Activated CD8-positive, alpha-beta memory T cell treated with anti-CD3 and anti-CD28 coated beads, Interleukin-2, amount 50 U/mL, for 24 hours (primary cell): Measurements from ENCODE around the gene SHCBP1L.

Experiments used
- DNase-seq: peaks from one replicate; pipeline ENCODE4 v3.0.0-alpha.2; 2020; ENCODE audit errors: extremely low read depth

SHCBP1L gene

DNA sequence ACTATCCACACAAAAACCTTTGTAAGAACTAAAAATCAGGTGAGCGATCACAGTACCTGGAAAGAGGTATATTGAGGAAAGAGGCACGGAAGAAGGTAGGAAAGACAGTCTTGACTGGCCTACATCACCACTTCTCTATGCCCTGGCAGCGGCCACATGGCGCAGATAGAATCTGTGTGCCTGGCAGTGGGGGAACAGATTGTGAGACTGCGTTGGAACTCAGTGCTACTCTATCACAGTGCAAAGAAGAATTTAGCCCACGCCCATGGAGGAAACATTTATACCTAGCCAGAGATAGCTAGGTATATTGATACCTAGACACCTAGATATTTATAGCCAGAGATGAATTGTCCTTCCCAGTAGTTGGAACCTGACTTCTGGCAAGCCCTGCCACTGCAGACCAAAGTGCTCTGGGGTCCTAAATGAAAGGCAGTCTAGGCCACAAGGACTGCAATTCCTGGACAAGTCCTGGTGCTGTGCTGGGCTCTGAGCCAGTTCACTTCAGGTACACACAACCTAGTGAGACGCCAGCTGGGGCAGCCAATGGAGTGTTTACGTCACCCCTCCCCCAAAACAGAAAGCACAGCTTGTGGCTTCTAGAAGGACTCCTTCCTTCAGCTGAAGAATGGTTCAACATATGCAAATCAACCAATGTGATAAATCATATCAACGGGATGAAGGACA, 61.9 kb downstream of the SHCBP1L start:
- DNase-seq, result no peak

DNA sequence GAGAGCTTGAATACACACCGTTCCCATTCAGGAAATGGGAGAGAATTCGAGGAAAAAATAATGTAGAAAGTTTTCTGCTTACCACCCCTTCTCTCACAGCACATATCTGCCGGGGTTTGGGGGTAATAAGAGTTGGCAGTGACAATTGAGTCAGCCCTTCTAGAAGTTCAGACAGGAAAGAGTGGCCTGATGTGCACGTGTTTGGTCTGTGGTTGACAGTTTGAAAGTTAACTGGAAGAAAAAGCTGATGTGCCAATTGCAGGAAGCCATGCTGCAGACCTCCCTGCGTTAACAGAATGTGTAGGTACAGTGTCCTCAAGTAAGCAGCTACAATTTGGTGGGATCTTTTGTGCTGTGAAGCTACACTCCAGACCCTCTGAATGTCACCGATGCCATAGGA, 63.0 kb downstream of the SHCBP1L start:
- no peak for DNase-seq

DNA sequence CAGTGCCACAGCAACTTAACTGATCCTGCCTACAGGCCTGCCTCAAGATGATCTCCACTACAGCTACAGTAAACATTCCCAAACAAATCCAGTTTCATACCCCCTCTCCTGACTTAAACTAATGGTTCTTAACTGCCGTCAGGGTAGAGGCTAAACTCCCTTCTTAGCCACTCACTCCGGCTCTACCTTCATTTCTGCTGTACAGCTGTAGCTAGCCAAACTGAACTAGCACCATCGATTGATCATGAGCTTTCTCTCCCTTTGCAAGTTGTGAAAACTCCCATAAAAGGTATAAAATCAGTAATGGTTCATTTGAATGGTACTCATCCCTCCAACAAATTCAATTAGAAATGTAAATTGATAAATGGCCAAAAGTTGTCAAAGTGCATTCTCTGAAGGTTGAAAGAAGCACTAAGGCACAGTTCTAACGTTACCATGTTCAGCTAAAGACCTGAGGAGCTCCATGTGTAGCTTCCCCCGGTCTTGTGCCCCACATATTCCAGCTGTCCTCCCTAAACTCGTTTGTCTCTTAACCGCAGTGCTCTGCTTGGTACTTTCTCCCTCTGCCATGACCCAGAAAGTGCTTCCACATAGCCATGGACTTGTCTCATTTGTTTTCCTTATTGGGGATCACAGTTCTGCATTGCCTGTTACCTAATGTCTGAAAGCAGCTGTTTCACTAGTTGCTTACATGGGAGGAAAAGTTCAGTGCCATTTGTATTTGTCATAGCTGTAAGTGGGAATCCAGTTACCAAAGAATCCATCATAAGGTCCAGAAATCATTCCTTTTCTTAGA, 64.0 kb downstream of the SHCBP1L start:
- no peak for DNase-seq

DNA sequence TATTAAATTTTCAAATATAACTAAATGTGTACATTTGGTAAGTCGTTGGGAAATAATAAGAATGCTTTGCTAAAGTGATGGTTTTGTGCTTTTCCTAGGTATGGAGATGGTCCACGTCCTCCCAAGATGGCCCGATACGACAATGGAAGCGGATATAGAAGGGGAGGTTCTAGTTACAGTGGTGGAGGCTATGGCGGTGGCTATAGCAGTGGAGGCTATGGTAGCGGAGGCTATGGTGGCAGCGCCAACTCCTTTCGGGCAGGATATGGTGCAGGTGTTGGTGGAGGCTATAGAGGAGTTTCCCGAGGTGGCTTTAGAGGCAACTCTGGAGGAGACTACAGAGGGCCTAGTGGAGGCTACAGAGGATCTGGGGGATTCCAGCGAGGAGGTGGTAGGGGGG, 66.0 kb downstream of the SHCBP1L start:
- no peak for DNase-seq

DNA sequence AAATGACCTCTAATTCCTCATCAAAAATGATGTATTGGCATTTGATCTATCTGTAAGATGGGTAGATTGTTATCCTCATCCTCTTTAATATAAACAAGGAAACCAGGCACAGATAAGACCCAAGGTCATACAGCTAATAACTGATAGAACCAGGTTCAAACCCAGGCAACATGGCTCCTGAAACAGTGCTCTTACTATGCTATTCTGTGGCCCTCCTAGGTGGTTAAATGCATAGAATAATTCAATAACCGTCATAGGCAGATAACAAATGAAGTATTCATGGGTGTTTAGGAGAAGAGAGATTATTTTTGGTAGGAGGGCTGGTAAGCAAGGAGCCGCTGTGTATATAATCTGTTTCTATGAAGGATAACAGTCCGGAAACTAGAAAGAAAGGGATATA, 67.4 kb downstream of the SHCBP1L start:
- DNase-seq, result no peak

DNA sequence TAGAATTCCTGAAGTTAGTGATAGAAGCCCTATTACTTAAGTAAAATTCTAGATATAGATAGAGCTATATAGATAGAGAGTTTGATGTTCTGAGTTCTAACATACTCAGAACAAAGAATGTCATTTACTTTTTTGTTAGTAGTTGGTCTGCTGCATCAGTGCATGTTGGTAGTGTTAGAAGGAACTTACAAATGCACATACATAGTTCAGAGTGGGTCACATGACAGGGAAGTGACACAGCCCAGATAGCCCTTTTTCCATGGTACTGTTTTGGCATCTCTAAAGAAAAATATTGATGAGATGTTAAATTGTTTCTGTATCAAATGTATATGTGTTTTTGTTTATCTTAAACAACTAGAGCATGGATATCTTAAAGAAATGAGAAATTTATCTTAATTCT, 68.1 kb downstream of the SHCBP1L start:
- no peak for DNase-seq

DNA sequence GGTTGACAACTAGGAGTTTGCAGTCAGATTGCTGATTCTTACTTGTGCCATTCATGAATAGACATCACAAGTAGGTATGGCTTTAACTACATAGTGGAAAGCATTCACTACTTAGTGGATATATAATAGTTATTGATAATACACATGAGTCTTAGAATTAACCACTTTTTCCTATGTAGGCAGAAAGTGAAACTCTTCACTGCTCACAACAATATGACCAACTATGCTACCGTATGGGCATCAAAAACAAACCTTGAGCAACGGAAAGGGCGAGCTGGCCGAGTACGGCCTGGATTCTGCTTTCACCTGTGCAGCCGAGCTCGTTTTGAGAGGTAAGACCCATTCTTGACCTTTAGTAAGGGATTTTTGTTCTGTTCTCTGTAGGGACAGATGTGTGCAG, 75.1 kb downstream of the SHCBP1L start:
- DNase-seq, result no peak

DNA sequence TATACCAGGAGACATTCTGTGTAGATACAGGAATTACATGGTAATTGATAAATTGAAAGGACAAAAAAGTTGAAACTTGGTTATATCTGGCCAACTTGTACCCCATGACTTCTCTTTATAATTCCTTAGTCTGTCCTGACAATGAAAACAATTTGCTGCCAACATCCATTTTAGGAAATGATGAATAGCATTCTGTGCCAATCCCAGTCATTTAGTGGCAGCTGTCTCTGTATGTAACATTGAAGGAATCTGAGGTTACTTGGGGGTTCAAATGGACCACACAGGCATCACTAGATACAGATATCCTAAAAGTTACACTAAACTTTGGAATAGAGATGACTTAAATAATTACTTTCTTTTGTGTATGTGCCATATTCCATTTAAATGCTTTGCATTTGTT, 75.6 kb downstream of the SHCBP1L start:
- DNase-seq, result no peak

DNA sequence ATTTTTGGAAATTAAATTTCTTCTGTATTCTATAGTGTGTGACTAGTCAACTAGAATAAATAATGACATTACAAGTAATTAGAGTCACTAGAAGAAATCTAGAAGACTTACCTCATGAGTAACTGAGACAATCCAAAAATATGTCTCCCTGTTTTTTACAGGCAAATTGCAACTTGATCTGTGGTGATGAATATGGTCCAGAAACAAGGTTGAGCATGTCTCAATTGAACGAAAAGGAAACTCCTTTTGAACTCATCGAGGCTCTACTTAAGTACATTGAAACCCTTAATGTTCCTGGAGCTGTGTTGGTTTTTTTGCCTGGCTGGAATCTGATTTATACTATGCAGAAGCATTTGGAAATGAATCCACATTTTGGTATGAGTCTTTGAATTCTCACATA, 77.1 kb downstream of the SHCBP1L start:
- DNase-seq, result no peak

DNA sequence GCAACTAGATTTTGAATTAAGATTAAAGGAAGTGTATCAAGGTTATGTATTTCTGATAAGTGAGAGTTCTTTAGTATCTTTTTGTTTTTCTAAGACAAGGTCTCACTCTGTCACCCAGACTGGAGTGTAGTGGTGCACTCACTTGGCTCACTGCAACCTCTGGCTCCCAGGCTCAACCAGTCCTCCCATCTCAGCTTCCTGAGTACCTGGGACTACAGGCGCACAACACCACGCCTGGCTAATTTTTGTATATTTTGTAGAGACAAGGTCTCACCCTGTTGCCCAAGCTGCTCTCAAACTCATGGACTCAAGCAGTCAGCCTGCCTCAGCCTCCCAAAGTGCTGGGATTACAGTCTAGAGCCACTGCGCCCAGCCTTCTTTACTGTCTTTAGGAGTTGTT, 80.1 kb downstream of the SHCBP1L start:
- no peak for DNase-seq

DNA sequence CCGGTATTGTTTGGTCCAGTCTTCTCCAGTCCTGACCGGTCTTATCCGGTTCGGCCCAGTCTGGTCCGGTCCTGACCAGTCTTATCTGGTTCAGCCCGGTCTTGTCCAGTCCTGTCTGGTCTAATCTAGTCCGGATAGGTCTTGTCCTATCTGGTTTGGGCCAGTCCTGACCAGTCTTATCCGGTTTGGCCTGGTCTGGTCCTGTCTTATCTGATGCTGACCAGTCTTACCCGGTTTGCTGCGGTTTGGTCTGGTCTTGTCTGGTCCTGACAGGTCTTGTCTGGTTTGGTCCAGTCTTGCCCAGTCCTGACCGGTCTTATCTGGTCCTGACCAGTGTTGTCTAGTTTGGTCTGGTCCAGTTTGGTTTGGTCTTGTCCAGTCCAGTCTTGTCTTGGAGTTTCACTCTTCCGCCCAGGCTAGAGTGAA, 83.7 kb downstream of the SHCBP1L start:
- no peak for DNase-seq

DNA sequence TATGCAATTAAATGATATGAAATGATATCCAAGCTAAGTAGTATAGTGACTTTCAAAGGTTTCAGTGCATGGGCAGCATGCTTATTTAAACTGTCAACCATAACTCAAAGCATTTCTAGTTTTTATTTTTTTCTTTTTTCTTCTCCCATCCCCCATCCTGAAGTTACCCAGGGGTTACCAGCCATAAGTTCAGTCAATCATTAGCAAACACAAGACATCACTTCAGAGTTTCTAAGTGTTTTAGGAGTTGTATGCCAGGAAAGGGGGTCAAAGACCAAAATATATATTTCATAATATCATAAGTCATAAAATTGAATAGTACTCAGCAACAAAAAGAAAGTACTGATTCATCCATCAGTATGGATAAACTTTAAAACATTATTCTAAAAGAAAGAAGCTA, 85.1 kb downstream of the SHCBP1L start:
- no peak for DNase-seq

DNA sequence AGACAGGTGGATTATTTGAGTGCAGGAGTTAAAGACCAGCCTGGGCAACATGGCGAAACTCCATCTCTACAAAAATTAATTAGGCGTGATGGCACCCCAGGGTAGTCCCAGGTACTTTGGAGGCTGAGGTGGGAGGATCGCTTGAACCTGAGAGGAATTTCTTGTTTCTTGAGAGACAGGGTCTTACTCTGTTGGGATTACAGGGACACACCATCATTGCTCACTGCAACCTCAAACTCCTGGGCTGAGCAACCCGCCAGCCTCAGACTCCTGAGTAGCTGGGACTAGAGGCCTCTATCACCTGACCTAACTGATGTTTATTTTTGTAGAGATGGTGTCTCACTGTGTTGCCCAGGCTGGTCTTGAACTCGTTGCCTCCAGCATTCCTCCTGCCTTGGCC, 89.0 kb downstream of the SHCBP1L start:
- no peak for DNase-seq

DNA sequence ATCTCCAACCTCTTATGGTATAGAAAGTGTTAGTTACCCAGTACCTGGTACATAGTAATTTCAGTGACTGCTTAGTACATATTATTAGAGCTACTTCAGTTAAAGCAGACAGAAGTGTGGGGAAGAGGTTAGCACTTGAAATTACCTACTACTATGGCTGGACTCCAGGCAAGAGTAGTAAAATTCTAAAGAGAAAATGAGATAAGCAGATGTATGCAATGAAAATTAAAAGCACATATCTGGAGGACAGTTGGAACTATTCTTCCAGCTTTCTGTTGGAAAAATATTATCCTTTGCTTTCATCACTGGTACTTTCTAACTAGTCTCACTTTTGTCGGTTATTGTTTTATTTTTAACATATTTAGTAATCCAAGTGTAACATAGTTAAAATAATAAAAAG, 90.1 kb downstream of the SHCBP1L start:
- no peak for DNase-seq

DNA sequence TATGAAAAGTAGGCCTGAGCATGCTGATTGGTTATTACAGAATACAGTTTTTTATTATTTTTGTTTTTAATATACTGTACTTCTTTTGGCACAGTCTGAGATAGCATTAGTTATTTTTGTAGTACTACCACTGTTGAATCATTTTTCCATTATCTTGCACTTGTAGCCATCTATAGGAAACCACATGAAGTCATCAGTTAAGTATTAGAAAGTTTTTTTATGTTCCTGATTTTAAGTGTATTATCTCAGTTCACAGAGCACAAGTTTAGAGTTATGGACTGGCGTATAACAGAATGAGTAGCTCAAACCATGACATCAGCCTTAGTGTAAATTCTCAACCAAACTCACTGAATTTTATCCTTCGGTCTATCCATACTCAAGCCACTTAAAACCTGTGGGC, 91.0 kb downstream of the SHCBP1L start:
- DNase-seq, result no peak

DNA sequence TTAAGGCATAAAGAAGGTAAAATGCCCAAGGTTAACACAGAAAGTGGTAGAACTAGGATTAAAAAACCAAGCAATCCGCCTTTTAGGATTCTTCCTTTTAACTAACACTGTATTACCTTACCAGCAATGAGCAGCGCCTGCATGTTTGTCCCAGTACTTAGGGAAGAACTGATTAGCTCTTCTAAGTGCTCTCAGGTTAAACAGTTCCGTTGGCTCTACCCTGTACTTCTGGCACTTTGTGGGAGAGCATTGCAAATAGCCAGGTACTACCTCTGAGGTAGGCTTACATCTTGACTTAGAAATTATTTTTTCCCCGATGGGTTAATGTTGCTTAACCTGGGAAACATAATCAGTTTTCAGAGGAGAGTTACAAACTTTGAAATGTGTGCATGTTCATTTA, 92.3 kb downstream of the SHCBP1L start:
- no peak for DNase-seq

DNA sequence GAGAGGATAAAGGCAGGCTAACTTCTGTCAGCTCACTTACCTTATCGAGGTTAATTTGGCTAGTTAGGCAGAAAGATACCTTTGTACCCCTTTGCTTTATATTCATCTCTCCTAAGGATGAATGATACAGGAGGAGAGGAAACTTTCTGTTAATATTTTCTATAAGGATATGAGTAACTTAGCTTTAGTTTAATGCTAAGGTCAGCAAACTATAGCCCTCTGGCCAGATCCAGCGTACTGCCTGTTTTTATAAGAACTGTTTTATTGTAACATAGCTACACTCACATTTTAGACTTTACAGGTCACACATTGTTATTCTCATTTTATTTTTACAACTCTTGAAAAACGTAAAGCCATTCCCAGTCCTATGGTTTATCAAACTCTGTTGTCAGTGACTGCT, 95.8 kb downstream of the SHCBP1L start:
- DNase-seq, result no peak

DNA sequence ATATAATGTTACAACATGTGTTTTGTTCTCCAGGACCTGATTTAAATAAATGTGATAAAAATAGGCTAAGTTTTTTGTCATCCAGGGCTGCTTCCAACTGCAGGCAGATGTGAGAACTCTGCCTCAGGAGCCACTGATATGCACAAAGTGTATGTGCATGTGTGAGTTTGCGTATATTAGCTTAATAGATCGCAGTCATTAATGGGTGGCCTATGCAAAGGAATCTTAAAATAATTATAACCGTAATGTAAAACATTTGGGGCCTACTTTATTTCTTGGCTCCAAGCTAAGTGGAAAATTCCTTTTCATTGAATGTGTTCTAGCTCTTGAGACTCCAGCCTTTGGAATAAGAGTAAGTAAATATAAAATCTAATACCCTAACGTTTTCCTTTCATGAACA, 97.1 kb downstream of the SHCBP1L start:
- no peak for DNase-seq

DNA sequence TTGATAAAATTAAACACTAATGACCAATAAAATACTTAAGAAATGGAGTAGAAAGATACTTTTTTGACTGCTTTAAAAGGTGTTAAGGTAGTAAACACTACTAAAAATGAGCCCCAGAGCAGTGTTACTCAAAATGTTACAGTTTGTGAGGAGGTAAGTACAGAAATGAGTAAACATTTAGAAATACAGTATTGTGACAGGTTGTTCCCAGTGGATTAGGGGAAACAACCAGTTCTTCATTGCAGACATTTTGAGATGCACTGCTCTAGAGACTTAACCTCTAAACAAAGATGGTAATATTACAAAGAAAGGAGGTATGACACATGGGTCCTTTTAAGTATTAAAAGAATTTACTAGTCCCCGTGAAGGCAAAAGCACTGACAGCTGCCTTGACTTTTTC, 101.1 kb downstream of the SHCBP1L start:
- DNase-seq, result no peak

DNA sequence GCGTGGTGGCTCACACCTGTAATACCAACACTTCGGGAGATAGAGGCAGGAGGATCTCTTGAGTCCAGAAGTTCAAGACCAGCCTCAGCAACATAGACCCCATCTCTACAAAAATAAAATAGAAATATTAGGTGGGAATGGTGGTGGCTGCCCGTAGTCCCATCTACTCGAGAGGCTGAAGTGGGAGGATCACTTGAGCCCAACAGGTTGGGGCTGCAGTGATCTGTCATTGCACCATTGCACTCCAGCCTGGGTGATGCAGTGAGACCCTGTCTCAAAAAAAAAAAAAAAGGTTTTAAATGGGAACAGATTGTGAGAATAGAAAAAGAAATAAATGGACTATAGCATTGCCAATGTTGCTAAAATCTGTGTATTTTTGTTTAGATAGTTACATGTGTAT, 102.6 kb downstream of the SHCBP1L start:
- DNase-seq, result no peak
